Raji (cell line): ENCODE measurements around the gene RNF138.

ENCODE experiments used
- POLR2A ChIP-seq: IDR thresholded peaks from 2 replicates; pipeline ENCODE4 v1.6.1; 2011; ENCODE audit warnings: low read depth, low read length, control low read depth; ENCODE audit not compliant: insufficient read depth

RNF138 gene

DNA sequence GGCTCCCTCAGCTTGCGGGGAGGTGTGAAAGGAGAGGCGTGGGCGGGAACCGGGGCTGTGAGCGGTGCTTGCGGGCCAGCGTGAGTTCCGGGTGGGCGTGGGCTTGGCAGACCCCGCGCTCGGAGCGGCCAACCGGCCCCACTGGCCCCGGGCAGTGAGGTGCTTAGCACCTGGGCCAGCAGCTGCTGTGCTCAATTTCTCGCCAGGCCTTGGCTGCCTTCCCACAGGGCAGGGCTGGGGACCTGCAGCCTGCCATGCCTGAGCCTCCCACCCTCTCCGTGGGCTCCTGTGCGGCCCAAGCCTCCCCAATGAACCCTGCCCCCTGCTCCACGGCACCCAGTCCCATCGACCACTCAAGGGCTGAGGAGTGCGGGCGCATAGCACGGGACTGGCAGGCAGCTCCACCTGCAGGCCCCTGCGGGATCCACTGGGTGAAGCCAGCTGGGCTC, 48.2 kb downstream of the RNF138 start:
- no peak for TF ChIP-seq POLR2A

DNA sequence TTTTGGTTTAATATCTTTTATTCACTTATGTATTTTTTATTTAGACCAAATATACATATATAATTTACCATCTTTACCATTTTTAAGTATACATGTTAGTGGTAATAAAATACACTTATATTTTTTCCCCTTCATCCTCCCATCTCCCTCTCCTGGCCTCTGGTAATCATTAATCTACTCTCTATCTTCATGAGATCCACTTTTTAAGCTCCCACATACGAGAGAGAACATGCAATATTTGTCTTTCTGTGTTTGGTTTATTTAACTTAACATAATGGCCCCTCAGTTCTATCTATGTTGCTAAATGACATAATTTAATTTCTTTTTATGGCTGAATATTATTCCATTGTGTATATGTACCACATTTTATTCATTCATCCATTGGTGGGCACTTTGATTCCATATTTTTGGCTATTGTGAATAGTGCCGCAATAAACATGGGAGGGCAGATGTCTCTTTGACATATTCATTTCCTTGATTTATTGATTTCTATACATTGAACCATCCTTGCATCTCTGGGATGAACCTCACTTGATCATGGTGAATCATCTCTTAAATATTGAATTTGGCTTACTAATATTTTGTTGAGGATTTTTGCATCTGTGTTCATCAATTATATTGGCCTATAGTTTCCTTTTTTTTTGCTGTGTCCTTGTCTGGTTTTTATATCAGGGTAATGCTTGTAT, 56.7 kb downstream of the RNF138 start:
- no peak for TF ChIP-seq POLR2A

DNA sequence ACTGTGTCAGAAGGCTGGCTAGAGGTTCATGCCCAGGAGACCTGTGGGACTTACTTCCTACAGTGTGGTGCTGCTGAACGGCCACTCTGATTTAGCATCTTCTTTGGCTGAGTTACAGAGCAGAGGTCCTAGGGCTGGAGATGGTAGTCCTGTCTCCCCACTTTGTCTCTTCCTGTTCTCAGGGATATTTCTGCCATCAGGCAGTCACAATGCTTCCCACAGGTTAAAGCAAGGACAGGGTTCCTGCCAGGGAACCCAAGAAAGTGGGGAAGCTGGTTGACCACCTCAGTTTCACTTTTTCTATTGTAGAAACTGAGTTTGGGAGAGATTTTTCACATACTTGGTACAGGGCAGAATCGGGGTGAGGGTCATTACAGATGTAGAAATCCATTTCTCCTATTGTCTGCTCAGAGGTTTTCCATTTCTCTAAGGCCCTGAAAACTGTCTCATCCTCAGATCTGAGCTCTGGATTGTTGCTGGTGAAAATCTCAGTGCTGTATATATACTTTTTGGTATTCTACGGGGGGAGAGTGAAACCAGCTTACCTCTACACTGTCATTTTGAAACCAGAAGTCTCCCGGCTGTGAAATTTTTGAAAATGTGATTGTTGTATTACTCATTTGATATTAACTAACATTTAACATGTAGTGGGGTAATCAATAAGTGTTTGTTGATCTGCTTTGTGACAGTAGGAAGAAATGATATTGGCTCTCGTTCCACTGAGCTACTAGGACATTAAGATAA, 61.2 kb downstream of the RNF138 start:
- TF ChIP-seq POLR2A: no peak

DNA sequence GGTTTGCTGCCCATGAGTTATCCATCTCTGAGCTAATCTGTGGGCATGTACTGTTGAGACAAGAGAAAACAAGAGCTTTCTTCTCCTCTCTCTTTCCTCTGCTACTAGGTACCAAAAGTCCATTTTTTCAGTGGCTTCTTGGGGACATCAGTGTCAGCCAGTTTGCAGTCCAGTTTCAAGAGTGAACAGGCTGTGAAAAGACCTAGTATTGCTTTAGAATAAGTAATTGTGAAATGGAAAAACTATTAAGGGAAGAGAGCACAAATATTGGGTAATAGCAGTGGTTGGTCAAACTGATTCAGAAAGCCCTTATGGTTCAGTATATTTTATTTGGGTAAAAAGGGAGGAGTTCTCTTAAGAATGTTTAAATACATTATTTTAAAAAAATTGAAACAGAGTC, 65.2 kb downstream of the RNF138 start:
- no peak for TF ChIP-seq POLR2A

DNA sequence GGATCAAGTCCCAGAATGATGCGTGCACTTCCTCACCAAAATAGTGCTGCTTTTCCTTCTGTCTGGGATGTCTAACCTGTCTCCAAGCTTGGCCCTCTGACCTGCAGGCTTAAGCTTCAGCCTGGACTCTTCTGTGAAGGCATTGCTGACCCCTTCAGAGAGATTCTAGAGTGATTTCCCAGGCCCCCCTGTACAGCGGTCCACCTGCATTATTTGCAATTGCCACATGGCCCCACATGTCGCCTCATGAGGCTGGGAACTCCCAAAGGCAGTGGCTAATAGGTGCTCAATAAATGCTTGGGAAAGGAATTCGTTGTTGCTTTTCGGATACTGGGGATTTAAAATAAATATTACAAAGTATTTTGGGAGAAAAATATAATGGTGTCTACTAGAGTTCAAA, 65.9 kb downstream of the RNF138 start:
- no peak for TF ChIP-seq POLR2A

DNA sequence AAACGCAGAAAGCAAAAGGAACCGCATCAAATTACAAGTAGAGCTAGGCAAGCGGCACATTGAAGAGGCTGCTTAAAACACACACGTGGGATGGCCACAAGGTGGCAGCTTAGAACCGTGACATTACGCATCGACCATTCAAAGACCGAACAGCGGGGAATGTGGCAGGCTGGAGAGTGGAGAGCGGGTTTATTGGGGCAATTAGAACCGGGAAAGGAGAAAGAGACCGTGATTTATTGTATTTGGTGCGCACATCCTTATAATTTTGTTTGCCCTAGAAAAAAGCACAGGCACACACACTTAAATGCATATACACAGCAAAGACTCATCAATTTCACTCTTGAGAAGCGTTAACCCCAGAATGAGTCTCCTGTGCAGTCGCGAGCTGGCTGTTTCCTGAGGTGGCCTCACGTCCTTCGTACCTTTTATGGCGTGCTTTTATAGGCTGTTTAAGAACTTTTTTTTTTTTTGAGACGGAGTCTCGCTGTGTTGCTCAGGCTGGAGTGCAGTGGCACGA, 66.5 kb downstream of the RNF138 start:
- no peak for TF ChIP-seq POLR2A

DNA sequence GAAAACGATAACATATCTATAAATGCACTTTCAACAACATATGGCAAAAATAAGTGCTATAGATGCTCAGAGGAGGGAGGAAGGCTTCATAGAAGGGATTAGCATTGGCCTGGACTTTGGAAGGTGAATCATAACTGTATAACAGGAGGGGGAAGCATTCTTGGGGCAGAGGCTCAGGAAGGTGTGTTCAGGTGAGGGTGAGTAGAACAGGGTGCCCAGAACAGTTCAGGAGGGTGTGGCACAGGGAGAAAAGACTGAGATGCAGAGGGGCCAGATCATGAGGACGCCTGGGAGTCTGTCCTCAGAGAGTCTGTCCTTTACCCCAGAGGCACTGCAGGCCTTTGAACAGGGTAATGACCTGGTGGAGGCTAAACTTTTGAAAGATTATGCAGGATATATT, 68.9 kb downstream of the RNF138 start:
- TF ChIP-seq POLR2A: no peak

DNA sequence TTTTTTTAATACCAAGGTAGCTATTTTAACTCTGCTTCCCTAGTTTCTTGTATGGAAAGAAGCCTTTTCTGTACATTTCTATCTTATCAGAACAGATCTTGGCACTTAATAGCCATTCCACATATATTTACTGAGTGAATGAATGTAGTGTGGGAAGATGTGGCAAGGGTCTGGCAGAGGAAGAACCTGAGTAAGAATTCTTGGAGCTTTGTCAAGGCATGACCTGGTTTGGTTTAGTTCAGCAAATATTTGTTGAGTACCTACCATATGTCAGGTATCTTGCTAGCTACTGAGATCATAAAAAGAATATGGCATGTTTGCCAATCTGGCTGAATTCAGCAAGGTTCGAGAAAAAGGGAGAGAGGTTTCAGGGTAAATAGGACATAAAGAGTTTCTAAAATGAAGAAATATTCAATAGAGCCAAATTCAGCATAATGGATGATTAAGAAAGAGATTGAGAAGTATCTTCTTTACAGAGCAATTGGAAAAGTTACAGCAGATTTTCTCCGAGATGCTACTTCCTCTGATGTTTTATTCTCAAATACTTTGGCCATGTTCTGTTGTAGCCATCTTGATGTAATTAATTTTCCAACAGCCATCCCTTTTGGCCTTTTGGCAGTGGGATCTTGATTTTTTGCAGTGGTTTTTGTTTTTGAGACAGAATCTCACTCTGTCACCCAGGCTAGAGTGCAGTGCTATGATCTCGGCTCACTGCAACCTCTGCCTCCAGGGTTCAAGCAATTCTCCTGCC, 76.5 kb downstream of the RNF138 start:
- no peak for TF ChIP-seq POLR2A

DNA sequence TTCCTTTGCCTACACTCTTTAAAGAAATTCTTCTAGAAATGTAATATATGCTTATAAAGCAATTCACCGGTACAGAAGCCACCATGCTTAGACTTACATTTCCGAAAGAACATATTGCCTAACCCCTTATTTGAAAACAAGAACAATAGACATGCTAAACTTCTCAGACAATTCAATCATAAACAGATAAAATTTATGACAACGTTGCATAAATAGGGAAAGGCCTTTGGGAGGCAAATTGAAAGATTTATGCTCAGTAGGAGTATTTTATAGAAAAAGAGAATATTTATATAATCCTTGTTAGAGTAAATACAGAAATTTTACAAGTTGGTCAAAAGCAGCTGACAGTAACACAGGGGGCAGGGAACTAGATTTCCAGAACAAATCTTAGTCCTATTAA, 82.0 kb downstream of the RNF138 start:
- TF ChIP-seq POLR2A: no peak

DNA sequence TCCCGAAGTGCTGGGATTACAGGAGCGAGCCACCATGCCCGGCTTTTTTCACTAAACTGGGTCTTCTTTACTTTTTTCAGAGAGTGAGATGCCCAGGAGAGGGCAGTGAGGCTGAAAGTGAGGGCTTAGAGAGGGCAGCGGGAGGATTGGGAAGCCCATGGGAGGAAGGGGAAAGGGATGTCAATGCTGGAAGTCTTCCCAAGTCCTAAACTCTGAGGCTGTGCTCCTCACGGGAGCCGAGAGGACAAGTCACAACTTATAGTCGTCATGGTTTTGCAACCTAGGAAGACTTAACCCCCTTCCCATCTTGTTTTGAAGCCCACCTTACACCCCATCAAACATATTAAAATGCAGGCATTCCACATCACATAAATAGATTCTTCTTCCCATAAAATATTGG, 83.0 kb downstream of the RNF138 start:
- no peak for TF ChIP-seq POLR2A

DNA sequence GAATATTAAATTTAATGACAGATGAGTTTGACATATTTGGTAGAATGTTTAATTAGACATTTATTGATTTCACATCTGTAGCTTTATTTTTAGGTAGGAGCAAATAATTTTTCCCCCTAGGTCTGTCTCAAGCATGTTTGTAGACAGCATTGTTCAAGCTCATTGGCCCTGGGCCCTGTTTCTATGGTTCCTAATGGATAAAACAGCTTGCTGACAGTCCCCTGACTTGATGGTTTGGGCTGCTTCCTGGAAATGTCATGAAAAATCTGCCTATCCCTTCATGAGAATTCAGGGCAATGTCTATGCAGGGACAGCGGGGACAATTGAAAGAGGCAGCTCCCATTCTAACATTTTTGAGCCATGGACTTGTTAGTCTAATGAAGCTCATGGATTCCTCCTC, 83.6 kb downstream of the RNF138 start:
- TF ChIP-seq POLR2A: no peak

DNA sequence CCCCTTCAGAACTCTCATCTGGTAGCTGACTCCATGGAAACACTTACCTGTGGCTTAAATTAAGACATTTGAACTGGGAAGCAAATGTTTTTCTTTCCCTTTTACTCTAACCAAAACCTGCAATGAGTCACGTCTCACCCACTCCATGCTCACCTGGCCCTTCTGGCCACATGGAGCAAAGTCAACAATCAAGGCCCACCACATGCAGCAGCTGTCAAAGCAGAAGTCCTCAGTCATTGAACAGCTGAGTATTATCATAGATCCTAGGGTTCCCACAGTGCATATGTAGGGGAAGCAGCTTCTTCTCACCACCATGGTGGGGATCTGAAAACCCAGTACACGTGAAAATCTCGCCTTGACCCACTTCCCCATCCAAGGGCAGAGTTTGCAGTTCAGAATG, 85.9 kb downstream of the RNF138 start:
- no peak for TF ChIP-seq POLR2A
